Hematopoietic multipotent progenitor cell treated with erythropoietin and hydrocortisone succinate and interleukin-3 and kit ligand, for 15 days (in vitro differentiated cells): ENCODE measurements around the gene PCDHB8.
"Not testable (repeated sequence)": the region's sequence is repeated elsewhere in the genome, so short reads cannot be mapped to it uniquely, and the experiment has no call there.

ENCODE experiments used
- DNase-seq: peaks from one replicate; pipeline ENCODE4 v3.0.0-alpha.2; 2015; ENCODE audit warnings: low spot score

PCDHB8 gene

DNA sequence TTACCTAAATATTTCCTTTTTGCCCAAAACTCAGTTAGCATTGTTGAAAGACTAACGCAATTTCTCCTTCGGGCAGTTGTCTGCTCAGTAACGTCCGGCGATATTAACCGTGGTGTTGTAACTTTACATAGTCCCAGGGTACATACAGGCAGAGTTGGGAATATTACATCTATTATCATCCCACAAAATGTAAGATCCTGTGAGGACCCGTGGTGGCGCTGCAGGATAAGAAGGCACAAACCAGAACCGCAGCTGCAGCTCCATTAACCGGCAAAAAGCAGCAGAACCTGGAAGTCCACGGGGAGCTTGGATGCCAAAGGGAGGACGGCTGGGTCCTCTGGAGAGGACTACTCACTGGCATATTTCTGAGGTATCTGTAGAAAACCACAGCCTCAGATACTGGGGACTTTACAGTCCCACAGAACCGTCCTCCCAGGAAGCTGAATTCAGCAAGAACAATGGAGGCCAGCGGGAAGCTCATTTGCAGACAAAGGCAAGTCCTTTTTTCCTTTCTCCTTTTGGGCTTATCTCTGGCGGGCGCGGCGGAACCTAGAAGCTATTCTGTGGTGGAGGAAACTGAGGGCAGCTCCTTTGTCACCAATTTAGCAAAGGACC is at the start of gene PCDHB8:
PCDHB8 (plus strand) TSS at position 214 of the 615 bp plus-strand sequence; CDS start at position 459, 245 bp downstream.
- DNase-seq: not testable (repeated sequence)

DNA sequence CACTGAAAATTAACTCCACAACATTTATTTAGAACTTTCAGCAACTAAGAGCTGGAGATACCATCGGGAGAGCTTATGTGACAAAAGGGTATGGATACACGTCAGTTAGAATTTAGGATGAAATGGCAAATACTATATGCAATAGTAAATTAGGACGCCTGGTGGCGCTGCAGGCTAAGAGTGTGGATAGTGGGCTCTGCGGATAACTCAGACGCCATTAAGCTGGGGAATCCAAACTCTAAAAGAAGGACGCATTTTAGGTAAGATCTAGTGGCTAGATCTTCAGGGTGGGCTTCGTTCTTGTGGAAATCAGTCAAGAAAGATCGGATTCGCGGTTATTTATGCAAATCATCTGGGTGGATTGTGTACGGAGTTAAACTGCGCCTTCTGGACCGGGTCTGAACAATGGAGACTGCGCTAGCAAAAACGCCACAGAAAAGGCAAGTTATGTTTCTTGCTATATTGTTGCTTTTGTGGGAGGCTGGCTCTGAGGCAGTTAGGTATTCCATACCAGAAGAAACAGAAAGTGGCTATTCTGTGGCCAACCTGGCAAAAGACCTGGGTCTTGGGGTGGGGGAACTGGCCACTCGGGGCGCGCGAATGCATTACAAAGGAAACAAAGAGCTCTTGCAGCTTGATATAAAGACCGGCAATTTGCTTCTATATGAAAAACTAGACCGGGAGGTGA is 42.4 kb upstream of the PCDHB8 start, which contains the start of gene PCDHB5:
PCDHB5 (plus strand) TSS at position 177 of the 688 bp plus-strand sequence; CDS start at position 406, 229 bp downstream.
- no peak for DNase-seq

DNA sequence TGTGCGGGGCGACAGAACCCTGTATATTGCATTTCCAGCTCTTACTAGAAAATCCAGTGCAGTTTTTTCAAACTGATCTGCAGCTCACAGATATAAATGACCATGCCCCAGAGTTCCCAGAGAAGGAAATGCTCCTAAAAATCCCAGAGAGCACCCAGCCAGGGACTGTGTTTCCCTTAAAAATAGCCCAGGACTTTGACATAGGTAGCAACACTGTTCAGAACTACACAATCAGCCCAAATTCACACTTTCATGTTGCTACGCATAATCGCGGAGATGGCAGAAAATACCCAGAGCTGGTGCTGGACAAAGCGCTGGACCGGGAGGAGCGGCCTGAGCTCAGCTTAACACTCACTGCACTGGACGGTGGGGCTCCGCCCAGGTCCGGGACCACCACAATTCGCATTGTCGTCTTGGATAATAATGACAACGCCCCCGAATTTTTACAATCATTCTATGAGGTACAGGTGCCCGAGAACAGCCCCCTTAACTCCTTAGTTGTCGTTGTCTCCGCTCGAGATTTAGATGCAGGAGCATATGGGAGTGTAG is 41.8 kb upstream of the PCDHB8 start:
- DNase-seq: no peak

DNA sequence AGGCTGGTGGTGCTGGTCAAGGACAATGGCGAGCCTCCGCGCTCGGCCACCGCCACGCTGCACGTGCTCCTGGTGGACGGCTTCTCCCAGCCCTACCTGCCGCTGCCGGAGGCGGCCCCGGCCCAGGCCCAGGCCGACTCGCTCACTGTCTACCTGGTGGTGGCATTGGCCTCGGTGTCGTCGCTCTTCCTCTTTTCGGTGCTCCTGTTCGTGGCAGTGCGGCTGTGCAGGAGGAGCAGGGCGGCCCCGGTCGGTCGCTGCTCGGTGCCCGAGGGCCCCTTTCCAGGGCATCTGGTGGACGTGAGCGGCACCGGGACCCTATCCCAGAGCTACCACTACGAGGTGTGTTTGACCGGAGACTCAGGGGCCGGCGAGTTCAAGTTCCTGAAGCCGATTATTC is 40.2 kb upstream of the PCDHB8 start:
- DNase-seq: not testable (repeated sequence)

DNA sequence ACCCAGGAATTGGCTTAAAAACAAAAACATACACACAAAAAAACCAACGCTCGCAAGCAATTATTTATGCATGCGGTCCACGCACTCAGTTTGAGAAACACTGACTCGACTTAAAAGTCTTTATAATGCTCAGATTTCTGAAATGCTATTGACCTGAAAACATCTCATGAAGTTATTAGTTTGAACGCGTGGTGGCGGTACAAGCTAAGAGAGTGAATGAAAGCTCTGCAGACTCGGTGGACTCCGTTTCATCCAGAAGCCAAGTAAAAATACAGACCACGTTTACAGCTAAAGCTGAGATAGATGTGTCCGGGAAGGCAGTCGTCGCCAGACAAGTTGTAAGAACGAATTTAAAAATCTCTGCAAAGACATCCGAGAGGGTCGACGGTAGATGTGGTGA is 27.8 kb upstream of the PCDHB8 start, which contains the start of gene PCDHB6:
PCDHB6 (plus strand) TSS at position 246 of the 400 bp plus-strand sequence. CDS start 201 bp downstream, outside the sequence.
- no peak for DNase-seq

DNA sequence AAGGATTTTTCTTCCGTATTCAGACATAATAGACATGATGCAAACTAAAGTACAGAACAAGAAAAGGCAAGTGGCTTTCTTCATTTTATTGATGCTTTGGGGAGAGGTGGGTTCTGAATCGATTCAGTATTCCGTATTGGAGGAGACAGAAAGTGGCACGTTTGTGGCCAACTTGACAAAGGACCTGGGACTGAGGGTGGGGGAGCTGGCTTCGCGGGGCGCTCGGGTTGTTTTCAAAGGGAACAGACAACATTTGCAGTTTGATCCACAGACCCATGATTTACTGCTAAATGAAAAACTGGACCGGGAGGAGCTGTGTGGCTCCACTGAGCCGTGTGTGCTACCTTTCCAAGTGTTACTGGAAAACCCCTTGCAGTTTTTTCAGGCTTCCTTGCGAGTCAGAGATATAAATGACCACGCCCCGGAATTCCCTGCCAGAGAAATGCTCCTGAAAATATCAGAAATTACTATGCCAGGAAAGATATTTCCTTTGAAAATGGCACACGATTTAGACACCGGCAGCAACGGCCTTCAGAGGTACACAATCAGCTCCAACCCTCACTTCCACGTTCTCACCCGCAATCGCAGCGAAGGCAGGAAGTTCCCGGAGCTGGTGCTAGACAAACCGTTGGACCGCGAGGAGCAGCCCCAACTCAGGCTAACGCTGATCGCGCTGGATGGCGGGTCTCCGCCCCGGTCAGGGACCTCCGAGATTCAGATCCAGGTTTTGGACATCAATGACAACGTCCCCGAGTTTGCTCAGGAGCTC is 27.2 kb upstream of the PCDHB8 start:
- DNase-seq: no peak

DNA sequence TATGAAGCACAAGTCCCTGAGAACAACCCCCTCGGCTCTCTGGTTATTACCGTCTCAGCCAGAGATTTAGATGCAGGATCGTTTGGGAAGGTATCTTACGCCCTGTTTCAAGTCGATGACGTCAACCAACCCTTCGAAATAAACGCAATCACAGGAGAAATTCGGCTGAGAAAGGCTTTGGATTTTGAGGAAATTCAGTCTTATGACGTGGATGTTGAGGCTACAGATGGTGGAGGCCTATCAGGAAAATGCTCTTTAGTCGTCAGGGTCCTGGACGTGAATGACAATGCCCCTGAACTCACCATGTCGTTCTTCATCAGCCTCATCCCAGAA is 26.6 kb upstream of the PCDHB8 start:
- no peak for DNase-seq

DNA sequence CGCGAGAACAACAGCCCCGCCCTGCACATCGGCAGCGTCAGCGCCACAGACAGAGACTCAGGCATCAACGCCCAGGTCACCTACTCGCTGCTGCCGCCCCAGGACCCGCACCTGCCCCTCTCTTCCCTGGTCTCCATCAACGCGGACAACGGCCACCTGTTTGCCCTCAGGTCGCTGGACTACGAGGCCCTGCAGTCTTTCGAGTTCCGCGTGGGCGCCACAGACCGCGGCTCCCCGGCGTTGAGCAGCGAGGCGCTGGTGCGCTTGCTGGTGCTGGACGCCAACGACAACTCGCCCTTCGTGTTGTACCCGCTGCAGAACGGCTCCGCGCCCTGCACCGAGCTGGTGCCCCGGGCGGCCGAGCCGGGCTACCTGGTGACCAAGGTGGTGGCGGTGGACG is 26.0 kb upstream of the PCDHB8 start:
- DNase-seq: not testable (repeated sequence)

DNA sequence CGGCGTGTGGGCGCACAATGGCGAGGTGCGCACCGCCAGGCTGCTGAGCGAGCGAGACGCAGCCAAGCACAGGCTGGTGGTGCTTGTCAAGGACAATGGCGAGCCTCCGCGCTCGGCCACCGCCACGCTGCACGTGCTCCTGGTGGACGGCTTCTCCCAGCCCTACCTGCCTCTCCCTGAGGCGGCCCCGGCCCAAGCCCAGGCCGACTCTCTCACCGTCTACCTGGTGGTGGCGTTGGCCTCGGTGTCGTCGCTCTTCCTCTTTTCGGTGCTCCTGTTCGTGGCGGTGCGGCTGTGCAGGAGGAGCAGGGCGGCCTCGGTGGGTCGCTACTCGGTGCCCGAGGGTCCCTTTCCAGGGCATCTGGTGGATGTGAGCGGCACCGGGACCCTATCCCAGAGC is 25.5 kb upstream of the PCDHB8 start:
- DNase-seq: not testable (repeated sequence)

DNA sequence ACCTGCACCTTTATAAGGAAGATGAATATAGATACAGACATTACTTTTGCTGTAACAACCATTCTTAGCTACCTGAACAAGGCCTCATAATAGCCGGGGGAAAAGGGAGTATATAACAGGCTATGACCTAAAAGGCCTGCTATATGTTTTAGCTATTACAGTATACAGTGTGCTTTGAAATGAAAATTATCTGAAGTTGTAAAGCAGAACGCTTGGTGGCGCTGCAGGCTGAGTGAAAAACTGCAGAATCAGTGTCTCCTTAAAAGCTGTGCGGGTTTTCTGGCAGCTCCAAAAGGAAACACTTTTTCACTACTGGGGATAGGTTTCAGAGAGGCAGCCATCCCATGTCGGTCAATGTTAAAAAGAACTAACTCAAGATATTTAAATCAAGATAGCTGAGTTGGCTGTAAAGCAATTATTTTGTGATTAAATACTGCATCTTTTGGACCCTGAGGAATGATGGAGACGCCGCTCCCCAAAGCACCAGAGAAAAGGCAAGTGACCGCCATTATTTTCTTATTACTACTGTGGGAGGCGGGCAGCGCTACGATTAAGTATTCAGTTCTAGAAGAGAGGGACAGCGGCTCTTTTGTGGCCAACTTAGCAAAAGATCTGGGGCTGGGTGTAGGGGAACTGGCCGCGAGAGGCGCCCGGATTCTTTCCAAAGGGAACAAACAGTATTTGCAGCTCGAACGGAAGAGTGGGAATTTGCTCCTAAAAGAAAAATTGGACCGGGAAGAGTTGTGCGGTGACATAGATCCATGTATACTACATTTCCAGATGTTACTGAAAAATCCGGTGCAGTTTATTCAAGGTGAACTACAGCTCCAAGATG is 21.8 kb upstream of the PCDHB8 start:
- DNase-seq: no peak

DNA sequence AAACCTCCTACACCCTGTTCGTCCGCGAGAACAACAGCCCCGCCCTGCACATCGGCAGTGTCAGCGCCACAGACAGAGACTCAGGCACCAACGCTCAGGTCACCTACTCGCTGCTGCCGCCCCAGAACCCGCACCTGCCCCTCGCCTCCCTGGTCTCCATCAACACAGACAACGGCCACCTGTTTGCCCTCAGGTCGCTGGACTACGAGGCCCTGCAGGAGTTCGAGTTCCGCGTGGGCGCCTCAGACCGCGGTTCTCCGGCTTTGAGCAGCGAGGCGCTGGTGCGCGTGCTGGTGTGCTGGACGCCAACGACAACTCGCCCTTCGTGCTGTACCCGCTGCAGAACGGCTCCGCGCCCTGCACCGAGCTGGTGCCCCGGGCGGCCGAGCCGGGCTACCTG is 20.2 kb upstream of the PCDHB8 start:
- DNase-seq: not testable (repeated sequence)

DNA sequence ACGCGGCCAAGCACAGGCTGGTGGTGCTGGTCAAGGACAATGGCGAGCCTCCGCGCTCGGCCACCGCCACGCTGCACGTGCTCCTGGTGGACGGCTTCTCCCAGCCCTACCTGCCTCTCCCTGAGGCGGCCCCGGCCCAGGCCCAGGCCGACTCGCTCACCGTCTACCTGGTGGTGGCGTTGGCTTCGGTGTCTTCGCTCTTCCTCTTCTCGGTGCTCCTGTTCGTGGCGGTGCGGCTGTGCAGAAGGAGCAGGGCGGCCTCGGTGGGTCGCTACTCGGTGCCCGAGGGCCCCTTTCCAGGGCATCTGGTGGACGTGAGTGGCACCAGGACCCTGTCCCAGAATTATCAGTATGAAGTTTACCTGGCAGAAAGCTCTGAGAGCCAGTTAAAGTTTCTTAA is 19.7 kb upstream of the PCDHB8 start:
- DNase-seq: not testable (repeated sequence)

DNA sequence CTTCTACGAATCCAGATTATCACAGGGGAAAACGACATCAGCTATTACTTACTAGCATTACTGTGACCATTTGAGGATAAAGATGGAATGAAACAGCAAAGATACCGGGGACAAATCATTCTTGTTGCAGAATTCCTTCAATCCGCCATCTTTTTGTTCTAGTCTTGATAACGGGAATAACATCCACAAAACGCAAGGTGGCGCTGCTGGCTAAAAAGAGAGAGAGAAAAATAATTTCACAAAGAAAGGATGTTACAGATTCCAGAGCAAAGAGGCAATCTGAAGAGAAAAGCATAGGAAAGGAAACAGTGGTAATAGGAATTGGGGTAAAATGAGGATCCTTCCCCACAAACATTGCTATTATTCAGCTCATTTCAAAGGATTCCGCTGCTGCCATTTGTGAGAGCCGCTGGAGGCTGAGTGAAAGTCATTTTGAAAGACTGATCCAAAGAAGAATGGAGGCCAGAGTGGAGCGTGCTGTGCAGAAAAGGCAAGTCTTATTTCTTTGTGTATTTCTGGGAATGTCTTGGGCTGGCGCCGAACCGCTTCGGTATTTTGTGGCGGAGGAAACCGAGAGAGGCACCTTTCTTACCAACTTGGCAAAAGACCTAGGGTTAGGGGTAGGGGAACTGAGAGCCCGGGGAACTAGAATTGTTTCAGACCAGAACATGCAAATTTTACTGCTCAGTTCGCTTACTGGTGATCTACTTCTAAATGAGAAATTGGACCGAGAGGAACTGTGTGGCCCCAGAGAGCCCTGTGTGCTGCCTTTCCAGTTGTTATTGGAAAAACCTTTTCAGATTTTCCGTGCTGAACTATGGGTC is 5.0 kb upstream of the PCDHB8 start, which contains the start of gene PCDHB7:
PCDHB7 (plus strand) TSS at position 264 of the 824 bp plus-strand sequence; CDS start at position 456, 192 bp downstream.
- DNase-seq: no peak

DNA sequence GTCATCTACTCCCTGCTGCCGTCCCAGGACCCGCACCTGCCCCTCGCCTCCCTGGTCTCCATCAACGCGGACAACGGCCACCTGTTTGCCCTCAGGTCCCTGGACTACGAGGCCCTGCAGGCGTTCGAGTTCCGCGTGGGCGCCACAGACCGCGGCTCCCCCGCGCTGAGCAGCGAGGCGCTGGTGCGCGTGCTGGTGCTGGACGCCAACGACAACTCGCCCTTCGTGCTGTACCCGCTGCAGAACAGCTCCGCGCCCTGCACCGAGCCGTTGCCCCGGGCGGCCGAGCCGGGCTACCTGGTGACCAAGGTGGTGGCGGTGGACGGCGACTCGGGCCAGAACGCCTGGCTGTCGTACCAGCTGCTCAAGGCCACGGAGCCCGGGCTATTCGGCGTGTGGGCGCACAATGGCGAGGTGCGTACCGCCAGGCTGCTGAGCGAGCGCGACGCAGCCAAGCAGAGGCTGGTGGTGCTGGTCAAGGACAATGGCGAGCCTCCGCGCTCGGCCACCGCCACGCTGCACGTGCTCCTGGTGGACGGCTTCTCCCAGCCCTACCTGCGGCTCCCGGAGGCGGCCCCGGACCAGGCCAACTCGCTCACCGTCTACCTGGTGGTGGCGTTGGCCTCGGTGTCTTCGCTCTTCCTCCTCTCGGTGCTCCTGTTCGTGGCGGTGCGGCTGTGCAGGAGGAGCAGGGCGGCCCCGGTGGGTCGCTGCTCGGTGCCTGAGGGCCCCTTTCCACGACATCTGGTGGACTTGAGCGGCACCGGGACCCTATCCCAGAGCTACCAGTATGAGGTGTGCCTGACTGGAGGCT is 3.1 kb upstream of the PCDHB8 start:
- not testable (repeated sequence) for DNase-seq

DNA sequence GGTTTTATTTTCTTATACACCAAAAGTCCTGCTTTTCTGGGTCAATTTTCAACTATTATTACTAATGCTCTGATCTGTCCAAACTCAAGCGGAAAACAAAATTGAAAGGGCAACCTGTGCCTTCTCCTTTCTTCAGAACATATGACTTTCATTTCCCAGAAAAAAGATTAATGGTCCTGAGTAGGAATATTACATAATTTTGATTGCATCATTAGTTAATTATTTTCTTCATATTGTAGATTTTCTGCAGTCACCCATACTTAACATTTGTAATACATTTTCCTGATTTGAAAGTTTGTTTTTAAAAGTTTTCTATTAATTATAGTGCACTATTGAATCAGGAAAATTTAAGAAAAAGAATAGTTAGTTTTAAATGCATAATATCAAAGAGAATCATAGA is 1.7 kb upstream of the PCDHB8 start:
- DNase-seq: no peak

DNA sequence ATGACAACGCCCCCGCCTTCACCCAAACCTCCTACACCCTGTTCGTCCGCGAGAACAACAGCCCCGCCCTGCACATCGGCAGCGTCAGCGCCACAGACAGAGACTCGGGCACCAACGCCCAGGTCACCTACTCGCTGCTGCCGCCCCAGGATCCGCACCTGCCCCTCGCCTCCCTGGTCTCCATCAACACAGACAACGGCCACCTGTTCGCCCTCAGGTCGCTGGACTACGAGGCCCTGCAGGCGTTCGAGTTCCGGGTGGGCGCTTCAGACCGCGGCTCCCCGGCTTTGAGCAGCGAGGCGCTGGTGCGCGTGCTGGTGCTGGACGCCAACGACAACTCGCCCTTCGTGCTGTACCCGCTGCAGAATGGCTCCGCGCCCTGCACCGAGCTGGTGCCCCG is 1.8 kb downstream of the PCDHB8 start:
- DNase-seq: not testable (repeated sequence)

DNA sequence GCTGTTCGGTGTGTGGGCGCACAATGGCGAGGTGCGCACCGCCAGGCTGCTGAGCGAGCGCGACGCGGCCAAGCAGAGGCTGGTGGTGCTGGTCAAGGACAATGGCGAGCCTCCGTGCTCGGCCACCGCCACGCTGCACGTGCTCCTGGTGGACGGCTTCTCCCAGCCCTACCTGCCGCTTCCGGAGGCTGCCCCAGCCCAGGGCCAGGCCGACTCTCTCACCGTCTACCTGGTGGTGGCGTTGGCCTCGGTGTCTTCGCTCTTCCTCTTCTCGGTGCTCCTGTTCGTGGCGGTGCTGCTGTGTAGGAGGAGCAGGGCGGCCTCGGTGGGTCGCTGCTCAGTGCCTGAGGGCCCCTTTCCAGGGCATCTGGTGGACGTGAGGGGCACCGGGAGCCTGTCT is 2.3 kb downstream of the PCDHB8 start:
- not testable (repeated sequence) for DNase-seq

DNA sequence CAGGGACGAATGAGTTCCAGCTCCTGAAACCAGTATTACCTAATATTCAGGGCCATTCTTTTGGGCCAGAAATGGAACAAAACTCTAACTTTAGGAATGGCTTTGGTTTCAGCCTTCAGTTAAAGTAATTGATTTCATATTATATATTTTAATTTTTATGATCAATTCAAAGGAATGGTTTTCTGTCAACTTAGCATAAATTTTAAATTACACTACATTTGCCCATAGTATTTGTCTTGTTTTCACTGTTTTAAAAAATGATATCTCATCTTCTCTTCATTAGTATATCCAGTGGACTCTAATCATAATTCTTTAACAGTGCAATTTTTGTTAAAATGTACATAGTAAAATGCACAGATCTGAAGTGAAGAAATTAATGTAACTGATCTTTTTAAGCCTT is 2.7 kb downstream of the PCDHB8 start:
- no peak for DNase-seq

DNA sequence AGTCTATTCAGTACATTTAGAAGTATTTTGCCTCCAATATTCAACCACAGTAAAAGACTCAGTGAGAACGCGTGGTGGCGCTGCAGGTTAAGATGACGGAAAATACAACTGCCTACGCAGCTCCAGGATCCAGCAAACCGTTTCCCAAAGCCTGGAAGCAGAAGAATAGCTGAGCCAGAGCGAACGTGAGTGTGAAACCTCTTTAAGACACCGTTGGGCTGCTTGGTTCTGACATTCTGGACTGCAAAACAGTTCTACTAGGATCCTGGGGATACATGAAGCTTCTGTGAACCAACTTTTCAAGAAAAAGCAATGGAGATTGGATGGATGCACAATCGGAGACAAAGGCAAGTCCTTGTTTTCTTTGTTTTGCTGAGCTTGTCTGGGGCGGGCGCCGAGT is 4.7 kb downstream of the PCDHB8 start, which contains the start of gene PCDHB16:
PCDHB16 (plus strand) TSS at position 140 of the 400 bp plus-strand sequence; CDS start at position 313, 173 bp downstream.
- DNase-seq: no peak
